Measurements from ENCODE around the gene NUP93.
"Not testable (repeated sequence)": the region's sequence is repeated elsewhere in the genome, so short reads cannot be mapped to it uniquely, and the experiment has no call there.

Gene NUP93

DNA sequence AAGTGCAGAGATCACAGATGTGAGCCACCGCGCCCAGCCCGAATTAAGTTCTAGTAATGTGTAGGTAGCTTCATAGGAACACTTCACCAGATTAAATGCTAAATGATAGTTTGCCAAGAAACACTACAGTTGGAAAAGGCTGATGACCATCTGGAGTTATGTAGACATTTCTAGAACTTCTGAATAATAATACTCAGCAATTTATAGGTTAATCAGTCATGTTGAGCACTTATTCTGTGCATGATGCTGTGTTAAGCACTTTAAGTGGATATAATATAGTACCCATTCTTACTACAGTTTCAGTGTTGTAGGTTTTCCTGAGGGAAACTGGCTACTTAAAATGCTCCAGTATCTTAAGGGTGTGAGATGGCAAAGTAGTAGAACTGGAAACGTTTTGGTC, 45.2 kb downstream of the NUP93 start:
- no peak for DNase-seq (ENCODE audit: low read depth in 2 of 3, low spot score in 1 of 3)

- no peak for DNase-seq (ENCODE audit: low read depth in 2 of 3, low spot score in 1 of 3)
These were observed 46.6 kb downstream of the NUP93 start for GRCh38 chr16:56776562-56776961.

GRCh38 chr16:56777001-56777400, 47.1 kb downstream of the NUP93 start:
- DNase-seq (ENCODE audit: low read depth in 2 of 3, low spot score in 1 of 3), result no peak

DNA sequence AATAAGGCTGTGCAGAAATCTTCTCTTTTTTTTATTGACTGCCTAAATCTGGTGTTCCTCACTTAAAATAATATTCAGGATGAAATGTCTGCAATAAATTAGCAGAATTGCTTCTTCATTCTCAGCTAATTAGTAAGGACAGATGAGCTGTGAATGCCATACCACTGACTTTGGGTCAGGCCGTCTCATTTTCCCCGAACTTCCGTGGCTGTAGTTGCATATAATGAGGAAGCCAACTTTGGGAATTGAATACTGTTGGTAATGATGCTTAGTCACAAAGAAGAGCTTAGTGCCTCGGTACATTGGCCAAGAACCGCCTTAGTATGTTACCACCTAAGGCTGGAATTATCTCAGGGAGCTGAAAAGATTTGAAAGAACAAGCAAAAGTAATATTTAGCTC, 47.6 kb downstream of the NUP93 start:
- no peak for DNase-seq (ENCODE audit: low read depth in 2 of 3, low spot score in 1 of 3)

DNA sequence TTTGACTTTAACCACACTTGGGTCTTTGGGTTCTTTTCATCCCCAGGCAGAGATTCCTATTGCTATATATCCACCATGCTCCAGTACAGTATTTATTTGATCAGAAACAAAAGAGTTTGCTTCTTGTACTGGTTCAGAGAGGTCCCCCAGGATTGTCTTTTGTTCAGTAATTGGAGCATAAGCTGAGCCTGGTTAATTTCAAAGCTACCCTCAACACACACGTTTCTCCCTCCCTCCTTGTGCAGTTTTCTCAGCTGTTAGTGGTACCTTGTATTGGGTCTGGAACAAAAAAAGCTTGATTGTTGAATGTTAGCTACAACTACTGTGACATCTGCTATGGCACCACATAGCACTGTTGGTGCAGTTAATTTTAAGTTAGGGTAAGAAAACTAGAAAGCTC, 50.0 kb downstream of the NUP93 start:
- DNase-seq (ENCODE audit: low read depth in 2 of 3, low spot score in 1 of 3), result no peak

- DNase-seq (ENCODE audit: low read depth in 2 of 3, low spot score in 1 of 3), result no peak
These were observed 50.7 kb downstream of the NUP93 start for GRCh38 chr16:56780646-56781045.

- no peak for DNase-seq (ENCODE audit: low read depth in 2 of 3, low spot score in 1 of 3)
These were observed 51.6 kb downstream of the NUP93 start for GRCh38 chr16:56781528-56781961.

- DNase-seq (ENCODE audit: low read depth in 2 of 3, low spot score in 1 of 3), result peak in 1 of 3 donors; percentile 0
These were observed 53.4 kb downstream of the NUP93 start for GRCh38 chr16:56783344-56783743.

GRCh38 chr16:56785317-56785716, 55.4 kb downstream of the NUP93 start:
- DNase-seq (ENCODE audit: low read depth in 2 of 3, low spot score in 1 of 3), result no peak

- no peak for DNase-seq (ENCODE audit: low read depth in 2 of 3, low spot score in 1 of 3)
These were observed 57.2 kb downstream of the NUP93 start for GRCh38 chr16:56787167-56787566.

DNA sequence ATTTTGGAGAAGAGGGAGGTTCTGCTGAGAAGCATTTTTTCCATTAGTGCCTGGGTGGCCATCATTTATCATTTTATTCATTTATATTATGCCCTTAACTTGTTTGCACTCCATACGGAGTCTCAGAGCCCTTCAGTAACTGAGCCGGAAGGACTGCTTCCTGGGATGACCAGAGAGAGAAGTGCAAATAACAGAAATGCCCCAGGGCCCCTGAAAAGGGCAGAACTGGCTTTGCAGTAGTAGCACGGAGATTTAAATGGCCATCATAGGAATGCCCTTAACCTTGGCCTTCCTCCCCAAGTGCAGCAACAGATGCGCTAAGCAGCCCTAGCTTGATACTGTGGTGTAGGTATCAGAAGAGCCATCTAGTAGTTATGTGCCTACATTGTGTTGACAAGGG, 58.5 kb downstream of the NUP93 start:
- DNase-seq (ENCODE audit: low read depth in 2 of 3, low spot score in 1 of 3), result no peak

- DNase-seq (ENCODE audit: low read depth in 2 of 3, low spot score in 1 of 3), result no peak
These were observed 59.4 kb downstream of the NUP93 start for GRCh38 chr16:56789360-56789759.

DNA sequence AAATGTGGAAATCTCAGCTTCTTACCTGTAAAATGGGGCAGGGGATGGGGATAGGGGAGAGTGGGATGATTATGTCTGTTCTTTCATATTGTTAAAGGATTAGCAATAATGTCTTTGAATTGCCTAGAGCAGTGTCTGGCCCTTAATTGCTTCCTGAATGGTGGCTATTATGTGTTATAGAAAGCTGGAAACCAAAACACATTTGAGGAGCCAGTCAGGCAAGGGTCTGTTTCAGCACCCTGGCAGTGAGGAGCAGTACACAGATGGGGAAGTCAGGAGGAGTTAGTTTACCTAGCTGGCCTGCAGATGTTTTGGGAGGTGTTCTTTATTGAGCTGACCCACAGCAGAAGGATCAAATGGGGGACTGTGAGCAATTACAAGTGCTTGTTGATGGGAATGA, 63.0 kb downstream of the NUP93 start:
- no peak for DNase-seq (ENCODE audit: low read depth in 2 of 3, low spot score in 1 of 3)

GRCh38 chr16:56793492-56793891, 63.6 kb downstream of the NUP93 start:
- no peak for DNase-seq (ENCODE audit: low read depth in 2 of 3, low spot score in 1 of 3)

GRCh38 chr16:56795011-56795410, 65.1 kb downstream of the NUP93 start:
- no peak for DNase-seq (ENCODE audit: low read depth in 2 of 3, low spot score in 1 of 3)

- DNase-seq (ENCODE audit: low read depth in 2 of 3, low spot score in 1 of 3), result not testable (repeated sequence)
These were observed 67.1 kb downstream of the NUP93 start for GRCh38 chr16:56797038-56797437.

- DNase-seq (ENCODE audit: low read depth in 2 of 3, low spot score in 1 of 3), result no peak
These were observed 67.9 kb downstream of the NUP93 start for GRCh38 chr16:56797861-56798260.

- DNase-seq (ENCODE audit: low read depth in 2 of 3, low spot score in 1 of 3), result no peak
These were observed 69.0 kb downstream of the NUP93 start for GRCh38 chr16:56798955-56799354.

GRCh38 chr16:56800355-56800754, 70.4 kb downstream of the NUP93 start:
- no peak for DNase-seq (ENCODE audit: low read depth in 2 of 3, low spot score in 1 of 3)

DNA sequence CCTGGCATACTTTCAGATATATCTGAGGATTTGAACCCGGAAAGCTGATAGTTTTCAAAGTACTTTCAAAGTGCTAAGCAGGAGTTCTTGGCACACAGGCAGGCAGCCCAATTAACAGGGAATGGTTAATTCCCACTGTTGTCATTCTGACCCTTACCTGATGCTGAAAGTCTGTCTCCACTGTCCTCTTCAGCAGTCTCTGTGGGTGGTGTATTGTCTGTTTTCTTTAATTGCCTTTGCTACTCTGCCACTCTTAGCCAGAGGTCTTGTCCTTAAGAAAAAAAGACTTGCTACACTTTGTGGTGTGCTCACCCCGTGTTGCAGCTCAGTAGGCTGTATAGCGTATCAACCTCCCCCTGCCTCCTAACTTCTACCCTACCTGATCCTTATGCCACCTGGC, 71.8 kb downstream of the NUP93 start:
- no peak for DNase-seq (ENCODE audit: low read depth in 2 of 3, low spot score in 1 of 3)

GRCh38 chr16:56807011-56807675, 77.2 kb downstream of the NUP93 start:
- DNase-seq (ENCODE audit: low read depth in 2 of 3, low spot score in 1 of 3), result no peak

DNA sequence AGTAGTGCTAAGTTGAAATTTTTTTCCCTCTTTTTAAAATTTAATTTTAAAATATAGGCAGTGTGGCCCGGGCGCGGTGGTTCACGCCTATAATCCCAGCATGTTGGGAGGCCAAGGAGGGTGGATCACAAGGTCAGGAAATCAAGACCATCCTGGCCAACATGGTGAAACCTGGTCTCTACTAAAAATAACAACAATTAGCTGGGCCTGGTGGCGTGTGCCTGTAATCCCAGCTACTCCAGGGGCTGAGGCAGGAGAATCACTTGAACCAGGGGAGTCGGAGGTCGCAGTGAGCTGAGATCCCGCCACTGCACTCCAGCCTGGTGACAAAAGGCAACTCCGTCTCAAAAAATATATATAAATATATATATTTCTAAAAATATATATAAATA, 77.7 kb downstream of the NUP93 start:
- DNase-seq (ENCODE audit: low read depth in 2 of 3, low spot score in 1 of 3), result not testable (repeated sequence)

- no peak for DNase-seq (ENCODE audit: low read depth in 2 of 3, low spot score in 1 of 3)
These were observed 81.0 kb downstream of the NUP93 start for GRCh38 chr16:56810954-56811353.
